IPS-NIHi11 (cell line): ENCODE data around the gene TIE1.

Source experiments
- DNase-seq: peaks from one replicate; pipeline ENCODE4 v3.0.0; 2012; ENCODE audit warnings: mixed read lengths, low spot score

Gene TIE1

GRCh38 chr1:43339584-43340232 is 38.9 kb downstream of the TIE1 start:
- DNase-seq: no peak

- DNase-seq: no peak
These were observed 39.8 kb downstream of the TIE1 start for GRCh38 chr1:43340559-43340958.

- no peak for DNase-seq
These were observed 43.6 kb downstream of the TIE1 start for GRCh38 chr1:43344267-43344850.

- DNase-seq: no peak
These were observed 44.3 kb downstream of the TIE1 start for GRCh38 chr1:43345120-43345519.

GRCh38 chr1:43346636-43347035 is 45.9 kb downstream of the TIE1 start:
- DNase-seq: no peak

GRCh38 chr1:43348343-43348808 is 47.6 kb downstream of the TIE1 start:
- DNase-seq: peak; percentile 55

- DNase-seq: peak; percentile 99
These were observed 48.2 kb downstream of the TIE1 start for GRCh38 chr1:43348809-43349593.

GRCh38 chr1:43349594-43350306 is 49.0 kb downstream of the TIE1 start:
- DNase-seq: no peak

- no peak for DNase-seq
These were observed 50.2 kb downstream of the TIE1 start for GRCh38 chr1:43350976-43351375.

- no peak for DNase-seq
These were observed 50.9 kb downstream of the TIE1 start for GRCh38 chr1:43351421-43352350.

- no peak for DNase-seq
These were observed 51.5 kb downstream of the TIE1 start for GRCh38 chr1:43352351-43352705.

- DNase-seq: no peak
These were observed 52.1 kb downstream of the TIE1 start for GRCh38 chr1:43352881-43353280.

- DNase-seq: no peak
These were observed 53.7 kb downstream of the TIE1 start for GRCh38 chr1:43354471-43354870.

GRCh38 chr1:43354936-43355335 is 54.2 kb downstream of the TIE1 start:
- no peak for DNase-seq

- no peak for DNase-seq
These were observed 56.5 kb downstream of the TIE1 start for GRCh38 chr1:43357251-43357650.

GRCh38 chr1:43358121-43358745 is 57.5 kb downstream of the TIE1 start:
- DNase-seq: peak; percentile 54

- DNase-seq: peak; percentile 94
These were observed 58.2 kb downstream of the TIE1 start, which contains the start of gene CDC20 for GRCh38 chr1:43358746-43359693. Gene CDC20 (plus strand): TSS chr1:43358981. CDS start chr1:43359216, 235 bp downstream.

- no peak for DNase-seq
These were observed 58.9 kb downstream of the TIE1 start for GRCh38 chr1:43359696-43360095.

GRCh38 chr1:43360616-43361015 is 59.8 kb downstream of the TIE1 start:
- DNase-seq: no peak
